OCI-LY3 (cell line): ENCODE results near the gene PAFAH1B2.

Experiments
- CTCF ChIP-seq: fragments of 200-600, 300-600 bp; sonication (generic); IDR thresholded peaks from 2 replicates; pipeline ENCODE4 v1.5.1; 2014; ENCODE audit warnings: antibody characterized with exemption, low read length, low read depth
- EZH2phosphoT487 ChIP-seq: fragments of 200-600 bp; shearing (Covaris generic); IDR thresholded peaks from 2 replicates; pipeline ENCODE4 v1.6.1; 2018; ENCODE audit warnings: antibody characterized with exemption, mixed run types, low read depth

- TF ChIP-seq CTCF (no peak), EZH2phosphoT487 (no peak)
These were observed 51.2 kb downstream of the PAFAH1B2 start for GRCh38 chr11:117195258-117195657.
